HL-60/S4 treated with phorbol 12-myristate 13-acetate at 8.2 ng/mL for 4 days and 3 days (cell line): ENCODE results near the gene C6orf52.

Experiments used
- in situ Hi-C: fragments of 300-500 bp; cut with MboI; formaldehyde crosslinking; loops from 2 replicates; pipeline ENCODE4 v1.15.0; 2022; ENCODE audit warnings: low sequenced_read_pairs

Gene C6orf52

GRCh38 chr6:10658910-10659698, 35.3 kb downstream of the C6orf52 start:
- in situ Hi-C loops, result no loop called here

DNA sequence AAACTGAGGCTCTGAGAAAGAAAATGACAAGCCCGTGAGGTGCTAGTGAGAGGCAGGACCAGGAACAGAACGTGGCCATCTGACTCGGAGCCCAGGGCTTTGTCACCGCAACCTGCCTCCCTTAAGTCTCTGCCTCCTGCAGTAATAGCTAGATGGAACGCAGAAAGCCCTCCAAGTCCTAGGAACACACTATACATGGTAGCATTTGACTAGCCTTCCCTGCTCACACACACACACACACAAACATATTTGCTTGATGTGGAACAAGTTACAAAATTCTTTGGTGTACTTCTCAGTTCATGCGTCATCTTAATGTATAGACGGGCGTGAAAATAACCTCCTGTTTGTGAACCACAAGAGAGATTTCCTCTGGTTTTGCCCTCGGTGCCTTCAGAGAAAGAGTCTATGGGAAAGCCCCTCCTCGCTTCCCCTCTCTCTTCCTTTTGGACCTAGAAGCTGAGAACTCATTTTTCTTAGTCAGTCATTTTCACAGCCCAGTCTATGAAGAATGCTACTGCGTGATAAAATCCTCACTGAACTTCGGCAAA, 38.8 kb downstream of the C6orf52 start:
- in situ Hi-C loops, result no loop called here

GRCh38 chr6:10644225-10644624, 50.2 kb downstream of the C6orf52 start:
- in situ Hi-C loops, result no loop called here

DNA sequence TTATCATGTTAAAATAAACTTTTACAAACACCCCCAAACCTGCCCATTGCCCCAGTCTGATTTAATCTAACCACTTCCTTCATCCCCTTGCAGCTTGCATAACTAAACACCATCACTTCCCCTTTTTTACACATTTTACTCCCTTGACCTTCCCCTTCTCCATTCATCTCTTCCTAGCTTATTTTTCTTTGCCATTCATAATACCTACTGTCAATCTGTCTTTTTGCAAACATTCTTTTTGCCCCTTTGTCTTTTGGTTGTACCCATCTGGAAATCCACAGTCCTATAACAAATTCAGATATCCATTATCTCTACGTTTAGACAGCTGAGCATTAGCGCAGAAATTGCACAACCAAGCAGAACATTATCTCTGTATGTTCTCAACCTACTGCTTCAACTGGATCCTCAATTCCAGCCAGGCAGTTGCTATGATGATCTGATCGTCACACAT, 51.2 kb downstream of the C6orf52 start:
- in situ Hi-C loops, result no loop called here

- in situ Hi-C loops, result no loop called here
These were observed 52.9 kb downstream of the C6orf52 start for GRCh38 chr6:10641528-10641927.

GRCh38 chr6:10640412-10640811, 54.0 kb downstream of the C6orf52 start:
- in situ Hi-C loops, result no loop called here

DNA sequence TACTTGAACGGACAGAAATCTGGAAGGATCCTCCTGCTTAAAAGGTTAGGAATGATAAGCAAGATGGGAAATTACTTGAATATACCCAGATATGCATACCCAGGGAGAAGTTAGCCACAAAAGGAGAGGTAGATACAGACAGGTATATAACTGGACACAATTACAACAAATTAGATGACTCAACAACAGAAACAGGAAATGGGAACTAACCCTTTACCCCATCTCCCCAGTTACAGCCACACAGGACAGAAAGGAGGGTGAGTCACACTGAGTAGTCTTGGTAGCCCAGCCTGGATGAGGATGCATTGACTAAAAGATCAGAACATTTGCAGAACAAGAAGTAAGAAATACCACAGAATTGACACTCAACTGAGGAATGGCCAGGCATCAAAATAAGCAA, 61.2 kb downstream of the C6orf52 start:
- in situ Hi-C loops, result no loop called here

DNA sequence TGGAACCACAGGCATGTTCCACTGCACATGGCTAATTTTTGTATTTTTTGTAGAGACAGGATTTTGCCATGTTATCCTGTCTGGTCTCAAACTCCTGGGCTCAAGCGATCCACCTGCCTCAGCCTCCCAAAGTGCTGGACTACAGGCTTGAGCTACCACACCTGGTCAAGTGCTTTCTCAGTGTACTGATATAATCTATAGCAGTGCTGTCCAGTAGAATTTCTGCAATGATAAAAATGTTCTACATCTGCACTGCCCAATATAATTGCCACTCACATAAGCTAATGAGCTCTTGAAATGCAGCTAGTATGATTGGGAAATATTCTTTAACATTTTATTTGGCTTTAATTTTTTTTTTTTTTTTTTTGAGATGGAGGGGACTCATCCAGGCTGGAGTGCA, 64.2 kb downstream of the C6orf52 start:
- in situ Hi-C loops, result no loop called here

GRCh38 chr6:10627800-10628199, 66.6 kb downstream of the C6orf52 start:
- in situ Hi-C loops, result no loop called here

GRCh38 chr6:10626154-10626741, 68.2 kb downstream of the C6orf52 start:
- in situ Hi-C loops, result no loop called here

- in situ Hi-C loops, result no loop called here
These were observed 69.6 kb downstream of the C6orf52 start for GRCh38 chr6:10624836-10625235.

DNA sequence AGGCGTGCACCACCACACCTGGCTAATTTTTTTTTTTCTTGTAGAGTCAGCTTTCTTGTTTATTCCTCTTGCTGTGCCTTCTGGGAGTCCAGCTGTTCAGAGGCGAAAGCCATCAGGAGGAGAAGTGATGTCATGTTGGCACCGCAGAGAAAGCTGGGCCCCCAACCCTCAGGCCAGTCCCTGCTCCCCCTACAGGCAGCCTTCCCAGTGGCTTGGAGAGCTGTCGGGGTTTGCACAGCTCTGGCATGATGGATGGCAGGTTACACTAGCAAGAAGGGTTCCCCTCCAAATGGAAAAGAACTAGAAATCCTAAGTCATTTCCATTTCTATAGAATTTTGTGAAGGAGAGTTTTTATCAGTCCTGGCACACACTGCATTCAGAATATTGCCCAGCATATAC, 72.6 kb downstream of the C6orf52 start:
- in situ Hi-C loops, result no loop called here
